Hepatocyte (in vitro differentiated cells): ENCODE measurements around the gene RAB2B. TPM values are rescaled to one million over a fixed set of nuclear protein-coding genes. Genes with fewer than 3 reads are reported as not detected.

Experiments used
- DNase-seq: peaks from one replicate; pipeline ENCODE4 v3.0.0-alpha.2; 2016; ENCODE audit warnings: low spot score
- H2AFZ ChIP-seq: fragments of 200-600 bp; sonication (generic); 2 replicates; pipeline ENCODE4 v1.6.0; 2016; ENCODE audit warnings: antibody characterized with exemption, mild to moderate bottlenecking
- H3K27ac ChIP-seq: fragments of 200-600 bp; sonication (generic); 2 replicates; pipeline ENCODE4 v1.5.1; 2016; ENCODE audit warnings: mild to moderate bottlenecking
- H3K27me3 ChIP-seq: fragments of 200-600 bp; sonication (generic); 2 replicates; pipeline ENCODE4 v1.6.1; 2016
- H3K36me3 ChIP-seq: fragments of 200-600 bp; sonication (generic); replicated peaks from 2 replicates; pipeline ENCODE4 v1.5.1; 2016; ENCODE audit warnings: low read depth; ENCODE audit not compliant: insufficient read depth
- H3K4me1 ChIP-seq: fragments of 200-600 bp; sonication (generic); 2 replicates; pipeline ENCODE4 v1.5.1; 2016; ENCODE audit warnings: mild to moderate bottlenecking, moderate library complexity; ENCODE audit not compliant: insufficient read depth
- H3K4me2 ChIP-seq: fragments of 200-600 bp; sonication (generic); 2 replicates; pipeline ENCODE4 v1.6.0; 2016
- H3K4me3 ChIP-seq: fragments of 200-600 bp; sonication (generic); 2 replicates; pipeline ENCODE4 v1.5.1; 2016; ENCODE audit warnings: mild to moderate bottlenecking
- H3K79me2 ChIP-seq: fragments of 200-600 bp; sonication (generic); 2 replicates; pipeline ENCODE4 v1.6.0; 2017; ENCODE audit warnings: mild to moderate bottlenecking
- H3K9me2 ChIP-seq: fragments of 200-600 bp; sonication (generic); replicated peaks from 2 replicates; pipeline ENCODE4 v1.6.0; 2017; ENCODE audit warnings: mild to moderate bottlenecking; ENCODE audit not compliant: insufficient read depth
- H3K9me3 ChIP-seq: fragments of 200-600 bp; sonication (generic); 2 replicates; pipeline ENCODE4 v1.5.1; 2016; ENCODE audit warnings: low read depth, mild to moderate bottlenecking
- H4K20me1 ChIP-seq: fragments of 200-600 bp; sonication (generic); 2 replicates; pipeline ENCODE4 v1.6.0; 2016; ENCODE audit warnings: mild to moderate bottlenecking; ENCODE audit not compliant: insufficient read depth, poor library complexity, severe bottlenecking
- EZH2 ChIP-seq: fragments of 200-600 bp; sonication (generic); IDR thresholded peaks from 2 replicates; pipeline ENCODE4 v1.6.1; 2016; ENCODE audit warnings: antibody characterized with exemption, mild to moderate bottlenecking, borderline replicate concordance
- EZH2phosphoT487 ChIP-seq: fragments of 200-600 bp; sonication (generic); IDR thresholded peaks from one replicate; pipeline ENCODE4 v1.6.1; 2018; ENCODE audit warnings: antibody characterized with exemption, mild to moderate bottlenecking, low read depth, moderate library complexity; ENCODE audit not compliant: unreplicated experiment, severe bottlenecking
- WGBS: methylation state at CpG from one replicate; pipeline ENCODE4 v1.1.6; 2016; ENCODE audit warnings: low lambda C conversion rate; ENCODE audit errors: missing lambda C conversion rate; 5-methylcytosine and 5-hydroxymethylcytosine counted together
- polyA plus RNA-seq: library from polyadenylated mRNA; unstranded; fragments of >200 nt; fragmentation: Nextera tagmentation; extraction: Ambion mirVana; gene quantifications from 2 replicates; pipeline ENCODE4 v1.2.1, GENCODE V29; 2016
- total RNA-seq: library from RNA; depleted of rRNA; stranded (reverse); fragments of >200 nt; gene quantifications from 2 replicates; pipeline ENCODE4 v1.2.3, GENCODE V29; 2014
- TF ChIP-seq, protein P1 (sequence below): fragments of 200-600 bp; sonication (generic); IDR thresholded peaks from 2 replicates; pipeline ENCODE4 v1.5.1; 2016; ENCODE audit warnings: antibody characterized with exemption, mild to moderate bottlenecking; ENCODE audit not compliant: poor library complexity

RAB2B gene
- total and polyA plus RNA-seq, 2 experiments from 2014 or later: 12.8 to 20.7 TPM

DNA sequence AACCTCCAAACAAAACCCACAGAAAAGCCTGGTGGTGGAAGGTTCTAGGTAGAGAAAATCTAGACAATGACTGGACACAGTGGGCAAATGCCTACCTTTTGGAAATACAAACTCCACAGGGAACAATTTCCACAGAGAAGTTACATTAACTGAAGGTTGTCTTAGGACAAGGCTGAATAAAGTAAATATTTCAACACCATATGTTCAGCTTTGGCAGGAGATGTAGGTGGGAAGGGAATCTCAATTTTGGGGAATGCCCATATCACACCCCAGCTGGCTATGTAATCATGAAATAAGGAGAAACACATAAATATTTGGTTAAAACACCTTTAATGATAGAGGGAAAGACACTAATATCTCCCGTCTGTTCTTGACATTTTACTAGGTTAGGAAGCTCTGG is 44.0 kb upstream of the RAB2B start:
- no peak overlapping the region for H3K4me2 ChIP-seq
- H4K20me1 ChIP-seq: no peaks in the 10 kb centered on the region
- peaks cover 5% of the 10 kb centered on the region for H3K79me2 ChIP-seq
- TF ChIP-seq EZH2phosphoT487: no peak
- no peak for TF ChIP-seq EZH2
- TF ChIP-seq, protein P1, sequence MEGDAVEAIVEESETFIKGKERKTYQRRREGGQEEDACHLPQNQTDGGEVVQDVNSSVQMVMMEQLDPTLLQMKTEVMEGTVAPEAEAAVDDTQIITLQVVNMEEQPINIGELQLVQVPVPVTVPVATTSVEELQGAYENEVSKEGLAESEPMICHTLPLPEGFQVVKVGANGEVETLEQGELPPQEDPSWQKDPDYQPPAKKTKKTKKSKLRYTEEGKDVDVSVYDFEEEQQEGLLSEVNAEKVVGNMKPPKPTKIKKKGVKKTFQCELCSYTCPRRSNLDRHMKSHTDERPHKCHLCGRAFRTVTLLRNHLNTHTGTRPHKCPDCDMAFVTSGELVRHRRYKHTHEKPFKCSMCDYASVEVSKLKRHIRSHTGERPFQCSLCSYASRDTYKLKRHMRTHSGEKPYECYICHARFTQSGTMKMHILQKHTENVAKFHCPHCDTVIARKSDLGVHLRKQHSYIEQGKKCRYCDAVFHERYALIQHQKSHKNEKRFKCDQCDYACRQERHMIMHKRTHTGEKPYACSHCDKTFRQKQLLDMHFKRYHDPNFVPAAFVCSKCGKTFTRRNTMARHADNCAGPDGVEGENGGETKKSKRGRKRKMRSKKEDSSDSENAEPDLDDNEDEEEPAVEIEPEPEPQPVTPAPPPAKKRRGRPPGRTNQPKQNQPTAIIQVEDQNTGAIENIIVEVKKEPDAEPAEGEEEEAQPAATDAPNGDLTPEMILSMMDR: no peak
- no peaks in the 10 kb centered on the region for H3K9me3 ChIP-seq
- no peak overlapping the region for H3K27ac ChIP-seq
- H3K9me2 ChIP-seq: no peaks in the 10 kb centered on the region
- H2AFZ ChIP-seq: no peak overlapping the region
- no peak for DNase-seq
- no peaks in the 10 kb centered on the region for H3K4me1 ChIP-seq
- H3K36me3 ChIP-seq: no peaks in the 10 kb centered on the region
- H3K27me3 ChIP-seq: no peaks in the 10 kb centered on the region
- WGBS: 81% methylated on average over 1 of the region's 1 CpG
- H3K4me3 ChIP-seq: no peak overlapping the region

DNA sequence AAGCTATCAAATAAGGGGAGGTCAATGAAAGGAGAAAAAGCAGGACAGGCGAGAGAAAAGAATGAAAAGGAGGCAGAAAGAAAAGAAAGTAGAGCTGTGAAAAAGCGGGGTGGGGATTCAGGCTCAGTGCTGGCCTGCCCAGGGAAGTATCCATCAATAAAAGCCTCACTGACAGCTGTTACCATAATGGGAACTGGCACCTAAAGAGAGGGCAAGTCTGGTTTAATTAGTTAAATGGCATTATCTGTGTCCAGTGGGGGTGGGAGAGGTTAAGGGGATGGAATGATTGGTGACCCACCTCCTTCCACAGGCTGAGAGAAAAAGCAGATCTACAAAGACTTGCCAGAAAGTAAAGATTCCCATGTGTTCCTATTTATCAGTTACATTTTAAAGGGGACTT is 42.0 kb upstream of the RAB2B start:
- H3K4me3 ChIP-seq: no peak overlapping the region
- TF ChIP-seq EZH2 (no peak), EZH2phosphoT487 (no peak)
- TF ChIP-seq, protein P1: no peak
- H4K20me1 ChIP-seq: no peaks in the 10 kb centered on the region
- H3K79me2 ChIP-seq: no peaks in the 10 kb centered on the region
- no peaks in the 10 kb centered on the region for H3K9me3 ChIP-seq
- no peaks in the 10 kb centered on the region for H3K27me3 ChIP-seq
- no peaks in the 10 kb centered on the region for H3K36me3 ChIP-seq
- H3K4me1 ChIP-seq: no peaks in the 10 kb centered on the region
- H3K9me2 ChIP-seq: no peaks in the 10 kb centered on the region
- H3K27ac ChIP-seq: no peak overlapping the region
- no peak for DNase-seq
- H2AFZ ChIP-seq: no peak overlapping the region
- no peak overlapping the region for H3K4me2 ChIP-seq
- 83% methylated on average over 2 of the region's 2 CpGs for WGBS

DNA sequence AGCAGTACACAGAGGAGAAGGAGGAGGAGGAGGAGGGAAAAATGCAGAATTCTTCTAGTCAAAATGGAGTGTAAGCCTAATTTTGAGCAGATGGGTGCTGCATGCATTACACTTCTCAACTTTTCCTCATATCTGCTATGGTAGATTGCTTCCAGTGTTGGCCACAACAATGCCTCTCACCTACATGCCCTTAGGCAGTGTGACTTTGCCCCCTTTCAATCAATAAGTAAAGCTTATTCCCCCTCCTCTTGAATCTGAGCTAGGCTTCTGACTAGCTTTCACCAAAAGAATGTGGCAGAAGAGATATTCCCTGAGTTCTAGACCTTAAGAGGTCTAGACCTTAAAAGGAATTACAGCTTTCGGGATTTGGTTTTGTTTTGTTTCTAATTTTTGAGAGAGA is 37.6 kb upstream of the RAB2B start:
- Histone ChIP-seq H3K79me2 (peaks cover 14% of the 10 kb centered on the region), H3K9me3 (no peaks in the 10 kb centered on the region), H3K27ac (no peak overlapping the region), H3K27me3 (no peaks in the 10 kb centered on the region), H3K36me3 (no peaks in the 10 kb centered on the region), H3K4me3 (no peak overlapping the region), H4K20me1 (no peaks in the 10 kb centered on the region), H3K4me1 (peaks cover 4% of the 10 kb centered on the region), H2AFZ (no peak overlapping the region), H3K4me2 (no peak overlapping the region), H3K9me2 (no peaks in the 10 kb centered on the region)
- WGBS: 94% methylated on average over 1 of the region's 1 CpG
- no peak for TF ChIP-seq EZH2phosphoT487
- TF ChIP-seq EZH2: no peak
- TF ChIP-seq, protein P1: no peak
- DNase-seq: no peak
